Upper lobe of left lung (tissue), 6 donors: ENCODE measurements around the gene ST3GAL6. TPM values are rescaled to one million over a fixed set of nuclear protein-coding genes. Genes with fewer than 3 reads are reported as not detected.

Experiments used
- ATAC-seq, 2 donors: fragments of 200-7000 bp; cut with Tn5 transposase; one replicate each; pipeline ENCODE4 v1.9.1; 2022; ENCODE audit warnings: mild to moderate bottlenecking in 2 of 2, moderate library complexity in 2 of 2; ENCODE audit not compliant: low FRiP score in 2 of 2
- DNase-seq, 2 donors: peaks; one replicate each; pipeline ENCODE4 v3.0.0-alpha.2; 2019 to 2020
- H3K27ac ChIP-seq, 4 donors: fragments of 200-600 bp; sonication (generic); one replicate each; pipeline ENCODE4 v1.5.1; 2016 to 2019
- H3K27me3 ChIP-seq, 4 donors: fragments of 200-600 bp; sonication (generic); one replicate each; pipeline ENCODE4 v1.5.1; 2017 to 2019
- H3K36me3 ChIP-seq, 4 donors: fragments of 200-600 bp; sonication (generic); one replicate each; pipeline ENCODE4 v1.5.1; 2016 to 2019
- H3K4me1 ChIP-seq, 4 donors: fragments of 200-600 bp; sonication (generic); one replicate each; pipeline ENCODE4 v1.5.1; 2018 to 2019
- H3K4me3 ChIP-seq, 4 donors: fragments of 200-600 bp; sonication (generic); one replicate each; pipeline ENCODE4 v1.5.1; 2017 to 2019; ENCODE audit warnings: mild to moderate bottlenecking in 2 of 4, moderate library complexity in 1 of 4
- H3K9me3 ChIP-seq, 4 donors: fragments of 200-600 bp; sonication (generic); one replicate each; pipeline ENCODE4 v1.5.1; 2018 to 2019
- CTCF ChIP-seq, 6 experiments: fragments of 450-650 bp in 4 of 6; fragments of 200-600 bp in 2 of 6; sonication (generic) in 2 of 6; IDR thresholded peaks; one replicate each; pipeline ENCODE4 v1.5.1; 2016 to 2019; ENCODE audit warnings: antibody characterized with exemption in 6 of 6
- EP300 ChIP-seq, 4 donors: sonication (generic); formaldehyde crosslinking; IDR thresholded peaks; one replicate each; pipeline ENCODE4 v1.5.1; 2017; ENCODE audit warnings: antibody characterized with exemption in 4 of 4, control low read depth in 2 of 4
- POLR2A ChIP-seq, 4 donors: fragments of 450-650 bp; IDR thresholded peaks; one replicate each; pipeline ENCODE4 v1.5.1; 2016 to 2017; ENCODE audit warnings: antibody characterized with exemption in 4 of 4, mild to moderate bottlenecking in 2 of 4
- POLR2AphosphoS5 ChIP-seq, 2 donors: sonication (generic); formaldehyde crosslinking; IDR thresholded peaks; one replicate each; pipeline ENCODE4 v1.5.1; 2017; ENCODE audit warnings: antibody characterized with exemption in 2 of 2
- WGBS, 2 donors: methylation state at CpG; one replicate each; pipeline ENCODE4 v1.1.5; 2017 to 2018; 5-methylcytosine and 5-hydroxymethylcytosine counted together
- total RNA-seq, 6 donors: library from RNA; depleted of rRNA in 4 of 6; stranded (reverse); fragments of >200 nt in 4 of 6; gene quantifications; one replicate each; pipeline versions ENCODE4 v1.1.0 to v1.2.1, GENCODE V29; 2016 to 2021
- donor health status: DM: no; HTN: no; CAD: no; lungs with moderate emphysema.
- donor health status: DM: no; HTN: yes; CAD: no; lungs with severe emphysema.

ST3GAL6 gene
- total RNA-seq, 6 donors from 2014 or later = 11.2 to 29.3 (median 24.5) TPM

- no peak overlapping the region for H3K4me3 ChIP-seq
- H3K9me3 ChIP-seq = no peaks in the 10 kb centered on the region
- TF ChIP-seq POLR2A (IDR thresholded peaks at IDR 0.05) (no peak), CTCF (IDR thresholded peaks at IDR 0.05) (no peak), EP300 (IDR thresholded peaks at IDR 0.05) (no peak), POLR2AphosphoS5 (IDR thresholded peaks at IDR 0.05) (no peak)
- no peak overlapping the region for H3K27ac ChIP-seq
- no peaks in the 10 kb centered on the region for H3K4me1 ChIP-seq
- no peak for DNase-seq
- WGBS, 2 donors = 88 to 93% methylated on average over 4 of the region's 4 CpGs
- no peaks in the 10 kb centered on the region for H3K27me3 ChIP-seq
- ATAC-seq = no peak
- peaks cover 0 to 10% (median 2%) of the 10 kb centered on the region in 4 donors for H3K36me3 ChIP-seq
Measured at GRCh38 chr3:98798820-98799219, 35.7 kb downstream of the ST3GAL6 start.

- H3K27ac ChIP-seq = no peak overlapping the region
- WGBS, 2 donors = 67 to 68% methylated on average over 3 of the region's 3 CpGs
Measured at GRCh38 chr3:98799479-98799878, 36.3 kb downstream of the ST3GAL6 start.

GRCh38 chr3:98800401-98800800, 37.3 kb downstream of the ST3GAL6 start:
- Histone ChIP-seq H3K4me1 (no peaks in the 10 kb centered on the region), H3K9me3 (no peaks in the 10 kb centered on the region), H3K36me3 (peaks cover 0 to 11% (median 2%) of the 10 kb centered on the region in 4 donors), H3K27ac (no peak overlapping the region), H3K4me3 (no peak overlapping the region), H3K27me3 (no peaks in the 10 kb centered on the region)
- TF ChIP-seq POLR2AphosphoS5 (IDR thresholded peaks at IDR 0.05) (no peak), CTCF (IDR thresholded peaks at IDR 0.05) (no peak), EP300 (IDR thresholded peaks at IDR 0.05) (no peak), POLR2A (IDR thresholded peaks at IDR 0.05) (no peak)
- ATAC-seq (no peak), DNase-seq (no peak)
- 96 to 98% methylated on average over 3 of the region's 3 CpGs for WGBS, 2 donors

More at GRCh38 chr3:98799479-98799878, 36.3 kb downstream of the ST3GAL6 start:
- TF ChIP-seq POLR2AphosphoS5 (IDR thresholded peaks at IDR 0.05) = no peak
- TF ChIP-seq CTCF (IDR thresholded peaks at IDR 0.05) = no peak
- no peak for TF ChIP-seq EP300 (IDR thresholded peaks at IDR 0.05)
- no peak for TF ChIP-seq POLR2A (IDR thresholded peaks at IDR 0.05)
- Histone ChIP-seq H3K27me3 (no peaks in the 10 kb centered on the region), H3K4me3 (no peak overlapping the region), H3K36me3 (peaks cover 0 to 10% (median 2%) of the 10 kb centered on the region in 4 donors), H3K4me1 (no peaks in the 10 kb centered on the region), H3K9me3 (no peaks in the 10 kb centered on the region)
- DNase-seq (no peak), ATAC-seq (no peak)

GRCh38 chr3:98801043-98801747, 38.1 kb downstream of the ST3GAL6 start:
- TF ChIP-seq POLR2AphosphoS5 (IDR thresholded peaks at IDR 0.05) = no peak
- no peak for TF ChIP-seq CTCF (IDR thresholded peaks at IDR 0.05)
- TF ChIP-seq EP300 (IDR thresholded peaks at IDR 0.05) = no peak
- TF ChIP-seq POLR2A (IDR thresholded peaks at IDR 0.05) = no peak
- 91 to 95% methylated on average over 7 of the region's 7 CpGs for WGBS, 2 donors
- Histone ChIP-seq H3K4me1 (no peaks in the 10 kb centered on the region), H3K36me3 (peaks cover 0 to 19% (median 4%) of the 10 kb centered on the region in 4 donors), H3K9me3 (no peaks in the 10 kb centered on the region), H3K27me3 (no peaks in the 10 kb centered on the region), H3K4me3 (no peak overlapping the region), H3K27ac (no peak overlapping the region)
- ATAC-seq (no peak), DNase-seq (no peak)

- TF ChIP-seq EP300 (IDR thresholded peaks at IDR 0.05) (no peak), POLR2AphosphoS5 (IDR thresholded peaks at IDR 0.05) (no peak), POLR2A (IDR thresholded peaks at IDR 0.05) (no peak), CTCF (IDR thresholded peaks at IDR 0.05) (no peak)
- peaks cover 0 to under 1% (median 0%) of the 10 kb centered on the region in 4 donors for H3K4me1 ChIP-seq
- no peaks in the 10 kb centered on the region for H3K27me3 ChIP-seq
- no peak for DNase-seq
- H3K4me3 ChIP-seq = no peak overlapping the region
- H3K36me3 ChIP-seq = peaks cover 0 to 23% (median 8%) of the 10 kb centered on the region in 4 donors
- no peak overlapping the region for H3K27ac ChIP-seq
- no peak for ATAC-seq
- H3K9me3 ChIP-seq = no peaks in the 10 kb centered on the region
- WGBS, 2 donors = 86 to 93% methylated on average over 6 of the region's 6 CpGs
Measured at GRCh38 chr3:98805571-98805970, 42.4 kb downstream of the ST3GAL6 start.
